HEK293T (cell line): ENCODE measurements around the gene TMEM183A.

Experiments used
- ARNT ChIP-seq: fragments of 450-650 bp; IDR thresholded peaks from 2 replicates; pipeline ENCODE4 v1.6.1; 2017; ENCODE audit warnings: mild to moderate bottlenecking
- ELF4 ChIP-seq: fragments of 450-650 bp; IDR thresholded peaks from 2 replicates; pipeline ENCODE4 v1.6.1; 2017; ENCODE audit warnings: antibody characterized with exemption
- FOXM1 ChIP-seq: fragments of 450-650 bp; IDR thresholded peaks from 2 replicates; pipeline ENCODE4 v1.6.1; 2017; ENCODE audit warnings: mild to moderate bottlenecking, borderline replicate concordance
- SP1 ChIP-seq: fragments of 450-650 bp; IDR thresholded peaks from 2 replicates; pipeline ENCODE4 v1.6.1; 2017
- SUZ12 ChIP-seq: fragments of 450-650 bp; IDR thresholded peaks from 2 replicates; pipeline ENCODE4 v1.6.1; 2016; ENCODE audit warnings: mild to moderate bottlenecking
- ZNF384 ChIP-seq: fragments of 450-650 bp; IDR thresholded peaks from 2 replicates; pipeline ENCODE4 v1.6.1; 2016

DNA sequence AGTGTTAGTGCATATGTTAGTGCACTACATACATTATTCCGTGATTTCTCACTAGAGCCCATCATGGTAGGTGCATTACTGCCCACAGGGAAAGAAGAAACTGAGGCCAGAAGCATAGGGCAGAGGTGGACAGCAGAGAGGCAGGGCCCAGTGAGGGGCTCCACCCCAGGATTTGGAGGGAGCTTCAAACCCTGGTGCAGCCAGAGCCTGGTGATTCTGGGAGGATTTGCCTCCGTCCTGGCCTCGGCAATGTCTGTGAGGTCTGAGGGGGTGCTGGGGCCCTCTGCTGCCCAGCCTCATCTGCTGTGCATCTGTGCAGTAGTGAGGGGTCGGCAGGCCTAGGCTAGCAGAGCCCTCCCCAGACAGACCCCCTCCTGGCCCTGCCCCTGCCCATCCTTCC lies 41.9 kb downstream of the TMEM183A start:
- TF ChIP-seq ZNF384 (no peak), FOXM1 (no peak), SUZ12 (no peak), ELF4 (no peak), SP1 (no peak), ARNT (no peak)
